Activated B cell treated with CpG ODN at 0.5 μM for 24 hours (primary cell): Measurements from ENCODE around the gene CCDC142. TPM values are rescaled to one million over a fixed set of nuclear protein-coding genes. Genes with fewer than 3 reads are reported as not detected.
"Not testable (repeated sequence)": the region's sequence is repeated elsewhere in the genome, so short reads cannot be mapped to it uniquely, and the experiment has no call there.

ENCODE experiments used
- ATAC-seq: fragments of 200-7000 bp; cut with Tn5 transposase; one replicate; pipeline ENCODE4 v1.10.0; 2021; ENCODE audit warnings: low read depth, mild to moderate bottlenecking, moderate library complexity
- CTCF ChIA-PET: fragments of 350-600 bp; sonication (Branson Sonifier 250); formaldehyde crosslinking; loops from one replicate; lab custom pipeline; 2021; ENCODE audit warnings: antibody characterized with exemption; lab: Charles Lee
- POLR2A ChIA-PET: fragments of 350-600 bp; sonication (Branson Sonifier 250); formaldehyde crosslinking; loops from one replicate; lab custom pipeline; 2021; ENCODE audit warnings: antibody characterized with exemption; lab: Charles Lee
- DNase-seq: peaks from one replicate; pipeline ENCODE4 v3.0.0; 2022
- H3K27ac Mint-ChIP-seq: one replicate; pipeline ENCODE4 v1.8.0; 2020; ENCODE audit warnings: mixed read lengths
- H3K27me3 Mint-ChIP-seq: one replicate; pipeline ENCODE4 v1.8.0; 2021; ENCODE audit warnings: mixed read lengths
- H3K36me3 Mint-ChIP-seq: one replicate; pipeline ENCODE4 v1.8.0; 2021; ENCODE audit warnings: low read depth, mixed read lengths
- H3K4me1 Mint-ChIP-seq: one replicate; pipeline ENCODE4 v1.8.0; 2021; ENCODE audit warnings: mixed read lengths
- H3K4me3 Mint-ChIP-seq: one replicate; pipeline ENCODE4 v1.8.0; 2020; ENCODE audit warnings: mild to moderate bottlenecking, mixed read lengths
- H3K9me3 Mint-ChIP-seq: one replicate; pipeline ENCODE4 v1.8.0; 2020; ENCODE audit warnings: mixed read lengths
- CTCF ChIP-seq: fragments of 200-600 bp; IDR thresholded peaks from one replicate; pipeline ENCODE4 v1.8.0; 2022; ENCODE audit warnings: antibody characterized with exemption, mild to moderate bottlenecking
- intact Hi-C: fragments of 100-400 bp; cut with micrococcal nuclease; formaldehyde crosslinking; loops from one replicate; pipeline ENCODE4 v1.15.1; 2024
- total RNA-seq: library from RNA; stranded (reverse); gene quantifications from 2 replicates; pipeline ENCODE4 v1.2.3, GENCODE V29; 2022

Gene CCDC142
- total RNA-seq, 1 donor from 2014 or later, result 40.4 TPM

- Mint-ChIP-seq H3K27me3 (no peaks in the 10 kb centered on the region), H3K4me3 (no peak overlapping the region), H3K36me3 (peaks cover 60% of the 10 kb centered on the region), H3K27ac (no peak overlapping the region), H3K9me3 (no peaks in the 10 kb centered on the region), H3K4me1 (no peaks in the 10 kb centered on the region)
- DNase-seq, result no peak
- POLR2A ChIA-PET, result interaction anchor here (0.5 to 1.3 kb wide), 2 partner anchors 26 to 67 kb away, joined by 3 to 4 read pairs; no protein-coding TSS in a partner anchor
- intact Hi-C loops, result no loop called here
- CTCF ChIA-PET, result no interaction called here
- TF ChIP-seq CTCF, result no peak
- ATAC-seq, result no peak
These were observed 9.1 kb upstream of the CCDC142 start for GRCh38 chr2:74491648-74492544.

- CTCF ChIA-PET, result no interaction called here
These were observed 7.1 kb upstream of the CCDC142 start for GRCh38 chr2:74489906-74490305.

GRCh38 chr2:74488643-74489481 is 6.1 kb upstream of the CCDC142 start:
- H3K4me1 Mint-ChIP-seq, result peaks cover 4% of the 10 kb centered on the region
- no peaks in the 10 kb centered on the region for H3K27me3 Mint-ChIP-seq
- ATAC-seq, result no peak
- intact Hi-C loops, result no loop called here
- H3K36me3 Mint-ChIP-seq, result peaks cover 65% of the 10 kb centered on the region
- CTCF ChIA-PET, result no interaction called here
- no peaks in the 10 kb centered on the region for H3K9me3 Mint-ChIP-seq
- H3K4me3 Mint-ChIP-seq, result no peak overlapping the region
- TF ChIP-seq CTCF, result no peak
- no peak for DNase-seq
- POLR2A ChIA-PET, result no interaction called here
- H3K27ac Mint-ChIP-seq, result no peak overlapping the region

More at GRCh38 chr2:74489906-74490305, 7.1 kb upstream of the CCDC142 start:
- ATAC-seq (no peak), DNase-seq (no peak)
- peaks cover 71% of the 10 kb centered on the region for H3K36me3 Mint-ChIP-seq
- no peak overlapping the region for H3K27ac Mint-ChIP-seq
- intact Hi-C loops, result no loop called here
- POLR2A ChIA-PET, result interaction anchor here (0.6 kb wide), 1 partner anchor 23 kb away, joined by 4 read pairs; no protein-coding TSS in a partner anchor
- TF ChIP-seq CTCF, result no peak
- no peaks in the 10 kb centered on the region for H3K9me3 Mint-ChIP-seq
- H3K27me3 Mint-ChIP-seq, result no peaks in the 10 kb centered on the region
- H3K4me1 Mint-ChIP-seq, result no peaks in the 10 kb centered on the region
- H3K4me3 Mint-ChIP-seq, result no peak overlapping the region

- TF ChIP-seq CTCF, result no peak
- Mint-ChIP-seq H3K27me3 (no peaks in the 10 kb centered on the region), H3K27ac (no peak overlapping the region), H3K4me3 (no peak overlapping the region), H3K36me3 (peaks cover 49% of the 10 kb centered on the region), H3K9me3 (no peaks in the 10 kb centered on the region), H3K4me1 (peaks cover 24% of the 10 kb centered on the region)
- DNase-seq, result no peak
- intact Hi-C loops, result no loop called here
- POLR2A ChIA-PET, result no interaction called here
- ATAC-seq, result no peak
- CTCF ChIA-PET, result no interaction called here
These were observed 3.3 kb upstream of the CCDC142 start for GRCh38 chr2:74486141-74486540.

GRCh38 chr2:74483675-74484164 is 922 bp upstream of the CCDC142 start:
- not testable (repeated sequence) for H3K9me3 Mint-ChIP-seq, ATAC-seq, H3K27me3 Mint-ChIP-seq, DNase-seq
- CTCF ChIA-PET, result interaction anchor here (1.3 to 5.3 kb wide), 7 partner anchors 24 to 104 kb away, joined by 4 to 85 read pairs (median 14); partner anchors contain the start of gene PCGF1
- H3K4me3 Mint-ChIP-seq, result peak overlapping the region; percentile 100
- POLR2A ChIA-PET, result interaction anchor here (0.5 to 4.4 kb wide), 15 partner anchors 11 to 655 kb away, joined by 3 to 78 read pairs (median 8); partner anchors contain the start of genes AUP1, DQX1, HTRA2 and INO80B
- peaks cover 44% of the 10 kb centered on the region for H3K36me3 Mint-ChIP-seq
- peak overlapping the region; percentile 100 for H3K27ac Mint-ChIP-seq
- H3K4me1 Mint-ChIP-seq, result peaks cover 30% of the 10 kb centered on the region
- intact Hi-C loops, result loop anchor here (1.0 to 5.0 kb wide), 10 partner anchors 20 to 393 kb away; partner anchors contain the start of genes AUP1, DOK1, HTRA2 and PCGF1
